ENCODE results near the gene SDC4. TPM values are rescaled to one million over a fixed set of nuclear protein-coding genes. Genes with fewer than 3 reads are reported as not detected.

The SDC4 gene
- total RNA-seq, 6 experiments from 2014 or later, result 122 to 146 (median 135) TPM

DNA sequence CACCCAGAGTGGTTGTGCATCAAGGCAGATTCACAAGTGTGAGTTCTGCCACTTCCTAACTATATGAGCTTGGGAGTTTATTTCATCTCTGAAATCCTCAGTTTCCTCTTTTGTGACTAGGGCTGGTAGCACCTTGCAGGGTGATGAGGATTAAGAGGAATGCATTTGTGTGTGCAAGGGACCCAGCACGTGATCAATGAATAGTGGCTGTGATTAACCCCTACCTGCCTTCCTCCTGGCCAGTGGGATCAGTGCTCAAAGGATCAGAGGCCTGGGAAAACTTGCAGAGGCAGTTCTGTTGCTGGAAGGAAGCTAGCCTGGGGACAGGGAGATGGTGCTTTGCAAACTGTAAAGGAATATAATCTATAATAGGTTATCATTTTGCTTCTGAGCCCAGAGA lies 7.3 kb downstream of the SDC4 start:
- Mint-ChIP-seq H3K27ac (peak overlapping the region; percentile 94), H3K27me3 (ENCODE audit: insufficient read depth) (no peaks in the 10 kb centered on the region; the same call in none of the 2 replicates), H3K36me3 (ENCODE audit: low read depth) (peaks cover 40% of the 10 kb centered on the region), H3K4me3 (no peak overlapping the region), H3K4me1 (ENCODE audit: low read depth) (peaks cover 100% of the 10 kb centered on the region), H3K9me3 (no peaks in the 10 kb centered on the region)
- DNase-seq, result no peak
- TF ChIP-seq, protein P1, sequence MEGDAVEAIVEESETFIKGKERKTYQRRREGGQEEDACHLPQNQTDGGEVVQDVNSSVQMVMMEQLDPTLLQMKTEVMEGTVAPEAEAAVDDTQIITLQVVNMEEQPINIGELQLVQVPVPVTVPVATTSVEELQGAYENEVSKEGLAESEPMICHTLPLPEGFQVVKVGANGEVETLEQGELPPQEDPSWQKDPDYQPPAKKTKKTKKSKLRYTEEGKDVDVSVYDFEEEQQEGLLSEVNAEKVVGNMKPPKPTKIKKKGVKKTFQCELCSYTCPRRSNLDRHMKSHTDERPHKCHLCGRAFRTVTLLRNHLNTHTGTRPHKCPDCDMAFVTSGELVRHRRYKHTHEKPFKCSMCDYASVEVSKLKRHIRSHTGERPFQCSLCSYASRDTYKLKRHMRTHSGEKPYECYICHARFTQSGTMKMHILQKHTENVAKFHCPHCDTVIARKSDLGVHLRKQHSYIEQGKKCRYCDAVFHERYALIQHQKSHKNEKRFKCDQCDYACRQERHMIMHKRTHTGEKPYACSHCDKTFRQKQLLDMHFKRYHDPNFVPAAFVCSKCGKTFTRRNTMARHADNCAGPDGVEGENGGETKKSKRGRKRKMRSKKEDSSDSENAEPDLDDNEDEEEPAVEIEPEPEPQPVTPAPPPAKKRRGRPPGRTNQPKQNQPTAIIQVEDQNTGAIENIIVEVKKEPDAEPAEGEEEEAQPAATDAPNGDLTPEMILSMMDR (IDR thresholded peaks at IDR 0.05), result no peak

DNA sequence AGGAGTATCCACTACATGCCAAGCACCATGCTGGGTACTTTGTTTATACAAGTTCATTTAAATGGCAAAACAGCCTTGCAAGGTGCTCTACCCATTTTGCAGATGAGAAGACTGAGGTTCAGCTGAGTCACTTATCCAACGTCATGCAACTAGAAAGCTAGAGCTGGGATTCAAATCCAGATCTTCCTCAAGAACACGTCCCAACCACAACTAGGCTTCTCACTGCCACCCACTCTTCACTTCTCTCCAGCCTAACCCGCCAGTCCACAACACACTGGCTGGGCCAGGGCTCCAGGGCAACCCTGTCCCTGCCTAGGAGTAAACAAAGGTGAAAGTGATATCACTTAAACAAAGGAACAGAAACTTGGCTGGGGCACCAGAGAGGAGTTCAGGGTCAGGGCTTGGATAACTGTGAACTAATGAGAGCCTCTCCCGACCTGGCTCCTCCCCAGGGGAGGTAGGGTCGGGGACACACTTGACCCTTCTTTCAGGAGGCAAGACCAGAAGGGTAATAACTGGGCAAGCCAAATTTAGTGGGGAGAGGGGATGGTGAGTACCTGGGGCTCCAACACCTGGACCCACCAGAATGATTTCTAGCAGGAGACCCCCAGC lies 7.9 kb downstream of the SDC4 start:
- no peak for DNase-seq
- Mint-ChIP-seq H3K27me3 (ENCODE audit: insufficient read depth) (peaks cover 3% of the 10 kb centered on the region), H3K36me3 (ENCODE audit: low read depth) (peaks cover 45% of the 10 kb centered on the region), H3K27ac (peak overlapping the region; percentile 99), H3K9me3 (no peaks in the 10 kb centered on the region), H3K4me3 (peak overlapping the region; percentile 20; the same call in 1 of the 2 replicates), H3K4me1 (ENCODE audit: low read depth) (peaks cover 100% of the 10 kb centered on the region)
- TF ChIP-seq, protein P1 (IDR thresholded peaks at IDR 0.05), result no peak

DNA sequence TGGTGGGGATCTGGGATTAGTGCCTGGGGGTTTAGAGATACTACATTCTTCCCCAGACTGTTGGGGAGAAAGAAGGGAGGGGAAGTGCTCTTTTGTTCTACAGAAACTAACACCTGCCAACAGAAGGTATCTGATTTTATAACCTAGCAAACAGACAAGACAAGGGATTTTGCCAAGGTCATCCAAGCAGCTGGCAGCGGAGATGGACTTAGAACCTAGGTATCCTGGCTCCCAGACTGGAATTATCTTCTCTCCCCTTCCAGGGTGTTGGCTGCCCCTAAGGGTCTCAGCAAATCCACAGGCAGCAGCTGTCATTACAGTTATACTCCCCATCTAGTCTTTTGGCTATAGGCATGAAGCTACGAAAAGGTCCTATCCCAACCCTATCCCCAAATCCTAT lies 8.4 kb downstream of the SDC4 start:
- Mint-ChIP-seq H3K27me3 (ENCODE audit: insufficient read depth) (peaks cover 3% of the 10 kb centered on the region), H3K36me3 (ENCODE audit: low read depth) (peaks cover 45% of the 10 kb centered on the region)

DNA sequence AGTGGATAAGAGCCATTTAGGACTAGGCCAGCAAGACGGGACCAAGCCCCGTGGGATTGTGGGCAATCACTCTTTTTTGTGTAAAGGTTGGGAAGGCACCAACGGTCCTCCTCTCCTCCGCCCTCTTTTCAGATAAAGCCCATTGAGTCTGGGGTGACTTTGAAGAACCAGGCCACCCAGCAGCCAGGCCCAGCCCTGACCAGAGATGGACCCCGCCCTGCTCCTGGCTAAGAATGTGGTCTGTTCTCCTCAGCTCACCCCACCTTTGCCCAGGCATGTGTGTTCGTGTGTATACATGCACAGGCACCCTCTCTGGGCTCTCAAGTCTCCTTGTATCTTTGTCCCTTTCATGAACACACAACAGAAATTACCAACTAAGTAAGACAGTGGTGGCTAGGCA lies 9.1 kb downstream of the SDC4 start:
- Mint-ChIP-seq H3K4me1 (ENCODE audit: low read depth) (peaks cover 91% of the 10 kb centered on the region), H3K9me3 (no peaks in the 10 kb centered on the region), H3K27me3 (ENCODE audit: insufficient read depth) (peaks cover 3% of the 10 kb centered on the region), H3K27ac (peak overlapping the region; percentile 99), H3K36me3 (ENCODE audit: low read depth) (peaks cover 44% of the 10 kb centered on the region), H3K4me3 (peak overlapping the region; percentile 22)
- TF ChIP-seq, protein P1 (IDR thresholded peaks at IDR 0.05), result no peak
- no peak for DNase-seq

More for the DNA sequence above, 8.4 kb downstream of the SDC4 start:
- no peaks in the 10 kb centered on the region for H3K9me3 Mint-ChIP-seq
- H3K4me1 Mint-ChIP-seq (ENCODE audit: low read depth), result peaks cover 98% of the 10 kb centered on the region
- TF ChIP-seq, protein P1 (IDR thresholded peaks at IDR 0.05), result no peak
- H3K27ac Mint-ChIP-seq, result peak overlapping the region; percentile 99
- no peak for DNase-seq
- no peak overlapping the region for H3K4me3 Mint-ChIP-seq

DNA sequence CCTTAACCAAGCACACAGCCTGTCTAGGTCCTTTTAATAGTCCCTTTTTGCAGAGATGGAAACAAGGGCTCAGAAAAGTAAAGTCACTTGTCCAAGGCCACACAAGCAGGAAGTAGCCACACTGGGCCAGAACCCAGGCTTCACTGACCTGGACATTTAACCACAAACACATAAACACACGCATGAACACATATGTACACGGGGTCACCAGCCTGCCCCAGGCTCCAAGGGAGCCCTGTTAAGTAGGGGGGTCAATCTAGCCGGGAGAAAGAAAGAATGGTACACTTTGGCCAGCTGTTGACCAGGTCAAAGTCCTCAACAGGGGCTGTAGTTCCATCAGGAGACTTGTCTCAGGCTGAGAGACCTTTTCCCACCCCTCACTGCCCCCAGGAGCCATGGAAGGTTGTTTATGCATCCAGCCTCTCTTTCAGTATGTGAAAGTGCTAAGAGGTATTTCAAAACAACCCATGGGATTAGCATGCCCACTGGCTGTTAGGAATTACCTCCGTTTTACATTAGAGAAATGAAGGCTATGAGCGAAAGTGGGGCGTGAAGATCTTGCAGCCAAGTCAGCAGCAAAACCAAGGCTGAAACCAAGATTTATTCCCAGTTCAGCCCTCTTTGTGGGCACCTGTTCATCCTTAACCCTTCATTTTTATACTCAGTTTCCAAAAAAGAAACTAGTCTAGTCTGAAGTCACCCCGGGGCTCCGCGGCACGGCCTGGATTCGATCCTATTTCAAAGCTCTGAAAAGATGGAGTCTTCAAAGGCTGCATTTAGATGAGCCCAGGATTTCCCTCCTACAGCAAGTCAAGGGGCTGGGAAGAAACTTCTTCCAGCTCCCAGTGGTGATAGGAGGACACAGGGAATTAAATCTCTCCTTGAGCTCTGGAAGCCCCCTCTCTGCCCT lies 9.8 kb downstream of the SDC4 start:
- DNase-seq, result no peak
- H3K9me3 Mint-ChIP-seq, result no peaks in the 10 kb centered on the region
- peaks cover 3% of the 10 kb centered on the region for H3K27me3 Mint-ChIP-seq (ENCODE audit: insufficient read depth)
- H3K27ac Mint-ChIP-seq, result peak overlapping the region; percentile 99
- peak overlapping the region; percentile 74 for H3K4me3 Mint-ChIP-seq
- peaks cover 84% of the 10 kb centered on the region for H3K4me1 Mint-ChIP-seq (ENCODE audit: low read depth)
- peaks cover 44% of the 10 kb centered on the region for H3K36me3 Mint-ChIP-seq (ENCODE audit: low read depth)
- TF ChIP-seq, protein P1 (IDR thresholded peaks at IDR 0.05), result no peak

Data from HFFc6 (cell line).